Left ventricle myocardium inferior (tissue), 1 donor: ENCODE results near the gene WDFY4. TPM values are rescaled to one million over a fixed set of nuclear protein-coding genes. Genes with fewer than 3 reads are reported as not detected.
A peak's percentile ranks its signal among the peaks of the same experiment; 100 is the strongest.

Experiments
- DNase-seq: peaks from one replicate; pipeline ENCODE4 v3.0.0-alpha.2; 2020
- H3K27ac ChIP-seq: fragments of 200-600 bp; replicated peaks from 2 replicates; pipeline ENCODE4 v1.8.0; 2021
- H3K27me3 ChIP-seq: fragments of 200-600 bp; 2 replicates; pipeline ENCODE4 v1.8.0; 2021; ENCODE audit warnings: low read depth
- H3K36me3 ChIP-seq: fragments of 200-600 bp; 2 replicates; pipeline ENCODE4 v1.8.0; 2021
- H3K4me1 ChIP-seq: fragments of 200-600 bp; 2 replicates; pipeline ENCODE4 v1.8.0; 2021
- H3K4me3 ChIP-seq: fragments of 200-600 bp; 2 replicates; pipeline ENCODE4 v1.8.0; 2021; ENCODE audit warnings: mild to moderate bottlenecking, moderate library complexity
- H3K9me3 ChIP-seq: fragments of 200-600 bp; replicated peaks from 2 replicates; pipeline ENCODE4 v1.8.0; 2021
- CTCF ChIP-seq: fragments of 200-600 bp; IDR thresholded peaks from 2 replicates; pipeline ENCODE4 v1.8.0; 2021; ENCODE audit warnings: antibody characterized with exemption, mild to moderate bottlenecking, borderline replicate concordance
- intact Hi-C: fragments of 100-400 bp; cut with micrococcal nuclease; formaldehyde crosslinking; loops from one replicate; pipeline ENCODE4 v1.11.0; 2022
- total RNA-seq: library from RNA; stranded (reverse); fragmentation: NEBNext Ultra II Directional; extraction: Animal tissue kit (Norgen Biotek cat#: 25700); gene quantifications from one replicate; pipeline ENCODE4 v1.2.1, GENCODE V29; 2021
- donor health status: DM: no; HTN: yes; CAD: no; lungs with severe emphysema.

WDFY4 gene
- total RNA-seq, 1 donor from 2014 or later: 1.5 TPM

DNA sequence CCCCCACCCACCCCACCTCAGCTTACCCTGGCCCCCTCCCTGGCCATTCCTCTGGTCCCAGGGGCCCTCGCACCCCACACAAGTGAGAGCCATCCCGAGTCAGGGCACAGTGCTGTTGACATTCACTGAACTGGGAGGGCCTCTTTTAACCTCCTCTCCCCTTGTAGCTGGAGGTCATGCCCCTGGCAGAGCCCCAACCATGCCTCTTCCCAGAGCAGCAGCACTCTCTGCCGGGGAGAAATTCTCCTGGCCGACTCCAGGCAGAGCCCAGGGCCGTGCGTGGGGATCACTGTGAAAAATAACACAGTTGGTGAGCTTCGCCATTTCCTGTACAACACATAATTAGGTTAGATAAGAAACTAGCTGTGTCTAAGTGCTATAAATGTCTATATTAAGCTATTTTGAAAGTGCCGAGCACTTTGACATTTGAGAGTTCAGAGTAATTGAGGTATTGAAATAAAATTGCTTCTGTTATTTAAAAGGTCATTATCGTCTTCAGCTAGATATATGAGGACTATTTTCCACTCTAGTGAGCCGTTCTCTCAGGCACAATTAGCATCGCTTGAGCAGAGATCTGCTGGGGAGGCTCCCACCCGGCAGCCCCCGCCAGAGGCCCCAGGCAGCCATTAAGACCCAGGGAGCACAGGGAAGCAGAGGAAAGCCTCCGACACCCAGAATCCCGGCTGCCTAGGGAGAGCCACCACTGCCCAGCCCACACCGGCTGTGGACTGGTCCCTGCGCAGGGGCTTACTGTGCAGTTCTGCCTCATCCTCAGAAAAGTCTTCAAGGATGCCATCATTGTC is 317.4 kb downstream of the WDFY4 start:
- Histone ChIP-seq H3K27ac (peak overlapping the region; percentile 73), H3K36me3 (no peaks in the 10 kb centered on the region), H3K4me1 (peaks cover 17% of the 10 kb centered on the region), H3K27me3 (no peaks in the 10 kb centered on the region), H3K9me3 (no peaks in the 10 kb centered on the region), H3K4me3 (no peak overlapping the region)
- intact Hi-C loops: no loop called here
- peak; percentile 57 for DNase-seq
- no peak for TF ChIP-seq CTCF

GRCh38 chr10:49005270-49005669 is 320.6 kb downstream of the WDFY4 start:
- no peak overlapping the region for H3K27ac ChIP-seq
- TF ChIP-seq CTCF: no peak
- intact Hi-C loops: no loop called here
- H3K36me3 ChIP-seq: no peaks in the 10 kb centered on the region
- H3K27me3 ChIP-seq: no peaks in the 10 kb centered on the region
- no peak for DNase-seq
- no peak overlapping the region for H3K4me3 ChIP-seq
- no peaks in the 10 kb centered on the region for H3K9me3 ChIP-seq
- peaks cover 49% of the 10 kb centered on the region for H3K4me1 ChIP-seq

DNA sequence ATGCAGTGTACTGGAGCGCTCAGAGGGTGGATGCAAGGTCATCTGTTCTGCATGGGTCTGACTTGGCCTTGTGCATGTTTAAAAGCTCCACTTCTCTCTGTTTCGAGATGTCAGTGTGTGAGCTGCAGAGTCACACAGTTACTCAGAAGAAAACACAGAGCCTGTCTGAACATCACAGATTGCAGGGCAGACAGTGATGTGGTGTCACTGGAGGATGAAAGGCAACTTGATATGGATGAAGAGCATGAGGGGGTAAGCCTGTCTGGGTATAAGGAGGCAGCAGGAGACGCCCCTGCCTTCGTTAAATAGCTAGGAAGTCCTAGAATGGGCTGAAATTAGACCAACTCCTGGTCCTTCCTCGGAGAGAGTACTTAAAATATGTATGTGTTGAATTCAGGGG is 322.5 kb downstream of the WDFY4 start:
- peak overlapping the region; percentile 88 for H3K27ac ChIP-seq
- TF ChIP-seq CTCF: no peak

DNA sequence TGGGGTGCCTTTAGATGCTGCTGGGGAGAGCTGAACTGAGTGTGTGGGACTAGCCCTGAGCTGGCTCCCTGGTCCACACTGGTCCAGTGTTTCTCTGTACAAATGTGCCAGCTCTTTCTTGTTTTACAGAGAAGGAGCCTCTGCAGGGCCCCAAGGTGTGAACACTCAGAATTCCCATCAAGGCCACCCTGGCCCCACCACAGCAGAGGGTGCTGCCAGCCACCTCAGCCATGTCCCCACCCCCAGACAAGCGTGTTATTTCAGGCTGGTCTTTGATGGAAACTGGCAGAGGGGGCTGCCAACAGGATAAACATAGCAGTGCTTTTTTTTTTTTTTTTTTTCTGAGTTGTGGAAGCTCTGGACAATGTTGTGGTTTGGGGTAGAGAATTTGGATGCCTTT is 323.4 kb downstream of the WDFY4 start:
- H3K4me1 ChIP-seq: peaks cover 50% of the 10 kb centered on the region

More for the DNA sequence above, 322.5 kb downstream of the WDFY4 start:
- intact Hi-C loops: no loop called here
- DNase-seq: no peak
- no peaks in the 10 kb centered on the region for H3K9me3 ChIP-seq
- H3K4me3 ChIP-seq: no peak overlapping the region
- peaks cover 45% of the 10 kb centered on the region for H3K4me1 ChIP-seq
- H3K27me3 ChIP-seq: no peaks in the 10 kb centered on the region
- no peaks in the 10 kb centered on the region for H3K36me3 ChIP-seq

GRCh38 chr10:49008505-49009198 is 324.0 kb downstream of the WDFY4 start:
- Histone ChIP-seq H3K4me3 (no peak overlapping the region), H3K27ac (peak overlapping the region; percentile 88), H3K4me1 (peaks cover 56% of the 10 kb centered on the region), H3K36me3 (no peaks in the 10 kb centered on the region), H3K9me3 (no peaks in the 10 kb centered on the region), H3K27me3 (no peaks in the 10 kb centered on the region)
- no peak for DNase-seq
- intact Hi-C loops: no loop called here
- TF ChIP-seq CTCF: no peak

More for the DNA sequence above, 323.4 kb downstream of the WDFY4 start:
- intact Hi-C loops: no loop called here
- no peaks in the 10 kb centered on the region for H3K9me3 ChIP-seq
- no peak for TF ChIP-seq CTCF
- no peak overlapping the region for H3K4me3 ChIP-seq
- no peaks in the 10 kb centered on the region for H3K36me3 ChIP-seq
- peak; percentile 43 for DNase-seq
- peak overlapping the region; percentile 88 for H3K27ac ChIP-seq
- no peaks in the 10 kb centered on the region for H3K27me3 ChIP-seq
